Measurements from ENCODE around the gene NMRK1.

NMRK1 gene

DNA sequence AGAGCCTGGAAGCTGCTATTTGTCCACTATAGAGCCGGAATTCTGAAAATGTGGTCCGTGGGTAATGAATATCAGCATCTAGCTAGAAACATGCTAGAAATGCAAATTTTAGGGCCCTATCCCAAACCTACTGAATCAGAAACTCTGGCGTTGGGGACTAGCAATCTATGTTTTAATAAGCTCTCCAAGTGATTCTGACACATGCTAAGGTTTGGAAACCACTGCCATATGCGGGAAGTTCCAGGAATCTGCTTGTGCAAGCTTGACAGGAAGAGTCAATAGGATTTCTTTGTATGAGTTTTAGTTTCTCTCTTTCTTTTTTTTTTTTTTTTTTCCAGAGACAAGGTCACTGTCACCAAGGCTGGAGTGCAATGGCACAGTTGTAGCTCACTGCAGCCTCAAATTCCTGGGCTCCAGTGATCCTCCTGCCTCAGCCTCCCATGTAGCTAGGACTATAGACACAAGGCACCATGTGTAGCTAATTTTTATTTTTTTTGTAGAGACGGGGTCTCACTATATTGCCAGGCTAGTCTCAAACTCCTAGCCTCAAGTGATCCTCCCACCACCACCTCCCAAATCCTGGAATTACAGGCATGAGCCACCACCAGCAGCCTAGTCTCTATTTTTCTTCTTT lies 33.5 kb downstream of the NMRK1 start:
- DNase-seq, result no peak

- no peak for DNase-seq
Measured at GRCh38 chr9:75053869-75054268, 34.1 kb downstream of the NMRK1 start.

DNA sequence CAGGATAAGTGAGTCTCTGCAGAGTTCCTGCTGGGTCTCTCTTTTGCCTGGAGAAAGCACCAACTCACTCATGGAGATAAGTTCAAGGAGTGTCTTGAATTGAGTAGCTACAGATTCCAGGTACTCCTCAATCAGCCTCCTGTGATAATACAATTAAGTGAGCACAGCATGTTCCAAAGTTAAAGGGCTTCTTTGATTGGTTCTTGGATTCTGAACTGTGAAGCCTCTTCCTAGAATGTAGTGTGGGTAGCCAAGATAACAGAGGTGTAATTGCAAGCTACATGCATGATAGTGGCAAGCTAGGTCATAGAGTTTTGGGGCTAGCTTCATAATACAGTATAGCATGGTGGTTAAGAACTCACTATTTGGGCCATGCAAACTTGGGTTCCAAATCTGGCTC lies 36.7 kb downstream of the NMRK1 start:
- DNase-seq, result no peak

GRCh38 chr9:75047506-75047905 lies 40.4 kb downstream of the NMRK1 start:
- no peak for DNase-seq

DNA sequence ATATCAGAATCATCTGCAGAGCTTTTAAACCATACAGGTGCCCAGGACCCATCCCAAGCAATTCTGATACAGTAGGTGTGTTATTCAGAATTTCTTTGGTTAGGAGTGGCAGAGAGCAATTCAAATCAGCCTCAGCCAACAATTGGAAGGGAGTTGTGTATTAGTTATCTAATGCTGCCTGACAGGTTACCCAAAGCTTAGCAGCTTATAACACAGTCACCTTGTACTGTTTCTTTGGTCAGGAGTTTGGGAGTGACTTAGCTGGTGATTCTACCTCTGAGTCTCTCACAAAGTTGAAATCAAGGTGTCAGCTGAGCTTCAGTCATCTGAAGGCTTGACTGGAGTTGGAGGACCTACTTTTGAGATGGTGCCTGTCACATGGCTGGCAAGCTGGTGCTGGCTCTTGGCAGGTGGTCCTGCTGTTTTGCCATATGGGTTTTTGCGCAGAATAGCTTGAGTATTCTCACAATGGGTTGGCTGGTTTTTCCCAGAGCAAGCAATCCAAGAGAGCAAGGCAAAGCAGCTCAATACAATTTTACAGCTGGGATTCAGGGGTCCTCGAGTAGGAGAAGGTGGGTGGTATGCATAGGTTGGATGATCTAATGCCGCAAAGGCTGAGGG lies 41.1 kb downstream of the NMRK1 start:
- DNase-seq, result peak; percentile 58

- no peak for DNase-seq
Measured at GRCh38 chr9:75041041-75041440, 46.9 kb downstream of the NMRK1 start.

DNA sequence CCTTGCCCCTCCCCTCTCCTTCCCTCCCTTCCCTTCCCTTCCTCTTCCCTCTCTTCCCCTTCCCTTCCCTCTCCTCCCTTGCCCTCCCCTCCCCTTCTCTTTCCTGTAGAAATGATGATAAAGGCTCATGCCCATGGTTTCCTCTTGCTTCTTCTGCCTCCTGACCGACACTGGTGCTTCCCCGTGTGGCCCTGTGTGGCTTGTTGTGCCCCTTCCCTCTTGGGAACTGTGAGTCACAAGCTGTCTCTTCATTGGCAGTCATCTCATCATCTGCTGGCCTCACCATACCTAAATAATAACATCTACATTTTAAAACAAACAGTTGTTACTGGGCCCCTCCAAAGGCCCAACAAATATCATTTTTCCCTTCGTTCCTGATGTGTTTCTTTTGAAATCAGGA lies 48.2 kb downstream of the NMRK1 start:
- no peak for DNase-seq

GRCh38 chr9:75039009-75039408 lies 48.9 kb downstream of the NMRK1 start:
- DNase-seq, result no peak

- no peak for DNase-seq
Measured at GRCh38 chr9:75036793-75037192, 51.2 kb downstream of the NMRK1 start.

DNA sequence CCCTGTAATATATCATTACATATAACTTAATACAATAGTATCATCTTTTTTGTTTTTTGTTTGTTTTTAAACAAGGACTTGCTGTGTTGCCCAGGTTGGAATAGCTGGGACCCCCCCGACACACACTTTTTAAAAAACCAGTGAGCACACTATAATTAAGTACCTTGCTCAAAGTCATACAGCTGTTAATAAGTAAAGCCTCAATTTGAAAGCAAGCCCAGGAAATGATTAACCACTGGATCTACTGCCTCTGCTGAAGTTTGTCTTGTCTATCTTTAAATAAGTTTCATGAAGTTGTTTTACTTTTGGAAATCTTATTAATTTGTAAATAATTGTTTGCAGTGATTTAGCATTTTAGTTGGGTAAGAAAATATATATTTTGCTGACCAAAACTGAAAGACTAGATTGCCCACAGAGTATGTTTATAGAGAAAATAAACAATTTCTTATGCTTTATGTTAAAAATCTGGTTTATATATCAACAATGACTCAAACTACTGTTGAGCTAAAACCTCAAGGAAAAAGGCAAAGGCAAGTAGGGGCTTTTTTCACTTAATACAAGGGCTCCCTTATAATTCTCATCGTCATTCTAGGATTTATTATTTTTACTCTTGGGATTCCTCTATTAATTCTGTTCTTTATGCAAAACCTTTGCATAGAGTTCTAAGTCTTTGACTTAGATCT lies 54.0 kb downstream of the NMRK1 start:
- DNase-seq, result no peak

GRCh38 chr9:75027187-75028107 lies 60.5 kb downstream of the NMRK1 start:
- no peak for DNase-seq

- no peak for DNase-seq
Measured at GRCh38 chr9:75023846-75024245, 64.1 kb downstream of the NMRK1 start.

DNA sequence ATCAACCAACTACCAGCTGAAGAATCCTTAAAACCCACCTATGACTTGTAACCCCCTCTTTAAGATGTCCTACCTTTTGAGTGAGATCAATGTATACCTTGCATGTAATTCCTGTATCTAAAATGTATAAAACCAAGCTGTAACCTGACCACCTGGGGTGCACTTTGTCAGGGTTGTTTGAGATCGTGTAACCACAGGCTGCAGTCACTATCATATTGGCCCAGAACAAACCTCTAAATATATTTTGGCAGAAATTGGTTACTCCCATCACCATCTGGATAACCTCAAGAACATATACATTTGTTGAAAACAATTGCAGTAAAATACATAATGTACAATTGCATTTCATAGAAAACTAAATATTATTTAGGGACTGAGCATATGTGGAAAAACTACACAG lies 68.3 kb downstream of the NMRK1 start:
- no peak for DNase-seq

GRCh38 chr9:75019022-75019421 lies 68.9 kb downstream of the NMRK1 start:
- DNase-seq, result no peak

GRCh38 chr9:75017378-75017777 lies 70.6 kb downstream of the NMRK1 start:
- no peak for DNase-seq

DNA sequence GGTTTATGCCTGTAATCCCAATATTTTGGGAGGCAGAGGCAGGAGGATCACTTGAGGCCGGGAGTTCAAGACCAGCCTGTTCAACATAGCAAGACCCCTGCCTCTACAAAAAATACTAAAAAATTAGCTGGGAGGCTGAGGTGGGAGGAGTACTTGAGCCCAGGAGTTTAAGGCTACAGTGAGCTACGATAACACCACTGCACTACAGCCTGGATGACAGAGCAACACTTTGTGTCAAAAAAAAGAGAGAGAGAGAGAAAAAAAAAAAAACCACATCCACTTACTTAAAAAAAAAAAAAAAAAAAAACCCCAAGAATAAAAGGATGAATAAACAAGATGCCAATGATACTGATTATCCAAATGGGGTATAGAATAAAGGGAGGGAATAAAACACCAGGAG lies 74.2 kb downstream of the NMRK1 start:
- DNase-seq, result no peak

Data from DMS 273 treated with DMSO at 0.1 percent for 48 hours (cell line).